NCI-H748 treated with DMSO at 0.1 percent for 48 hours (cell line): ENCODE results near the gene DPF1.
"Not testable (repeated sequence)": the region's sequence is repeated elsewhere in the genome, so short reads cannot be mapped to it uniquely, and the experiment has no call there.

Experiments
- DNase-seq: peaks from one replicate; lab custom pipeline; 2025; lab: John Stamatoyannopoulos, UW

Gene DPF1

DNA sequence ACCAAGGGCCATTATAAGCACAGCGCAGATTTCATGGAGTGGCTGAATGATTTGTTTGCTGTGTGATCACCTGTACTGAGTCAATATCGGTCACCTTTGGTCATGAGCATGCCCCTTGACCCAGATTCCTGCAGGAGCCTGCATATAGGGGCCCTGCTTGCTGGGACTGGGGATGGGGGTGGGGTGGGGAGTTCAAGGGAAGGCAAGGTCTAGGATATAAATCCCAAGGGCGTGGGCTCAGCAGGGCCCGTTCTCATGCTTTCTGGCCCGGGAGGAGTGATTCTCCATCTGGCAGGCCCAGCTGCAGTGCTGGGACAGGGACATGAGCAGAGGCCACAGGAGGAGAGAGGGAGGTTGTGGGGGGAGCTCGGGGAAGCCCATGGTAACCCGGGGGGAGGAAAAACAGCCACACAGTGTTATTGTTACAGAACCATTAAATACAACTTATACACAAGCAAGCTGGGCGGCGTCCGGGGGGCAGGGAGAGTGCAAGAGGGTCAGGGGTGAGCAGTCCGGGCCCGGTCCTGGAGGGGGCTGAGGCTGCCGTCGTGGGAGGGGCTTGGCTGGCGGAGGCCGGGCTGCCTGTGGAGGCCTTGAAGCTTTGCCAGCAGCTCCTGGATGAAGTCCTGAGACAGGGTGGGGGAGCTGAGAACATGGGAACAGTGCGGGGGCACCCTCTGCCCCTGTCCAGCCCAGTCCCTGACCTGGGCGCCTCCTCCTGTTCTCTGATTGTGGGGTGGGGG is 27.0 kb upstream of the DPF1 start:
- no peak for DNase-seq

DNA sequence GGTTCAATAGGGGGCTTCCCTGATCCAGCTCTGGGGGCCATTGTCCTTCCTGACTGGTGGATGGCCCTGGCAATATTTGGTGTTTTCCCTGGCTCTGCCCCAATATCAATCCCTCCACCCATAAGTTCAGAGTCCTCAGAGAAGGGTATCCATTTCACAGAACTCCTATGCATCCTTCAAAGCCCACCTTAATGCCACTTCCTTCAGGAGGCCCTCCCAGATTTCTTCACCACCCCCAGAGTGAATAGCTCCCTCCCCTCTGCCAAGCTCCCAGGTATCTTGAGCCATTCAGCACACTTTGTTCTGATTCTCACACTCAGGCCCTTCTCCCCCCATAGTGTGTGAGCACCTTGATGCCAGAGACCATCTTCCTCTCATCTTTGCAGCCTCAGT is 26.4 kb upstream of the DPF1 start:
- DNase-seq = no peak

DNA sequence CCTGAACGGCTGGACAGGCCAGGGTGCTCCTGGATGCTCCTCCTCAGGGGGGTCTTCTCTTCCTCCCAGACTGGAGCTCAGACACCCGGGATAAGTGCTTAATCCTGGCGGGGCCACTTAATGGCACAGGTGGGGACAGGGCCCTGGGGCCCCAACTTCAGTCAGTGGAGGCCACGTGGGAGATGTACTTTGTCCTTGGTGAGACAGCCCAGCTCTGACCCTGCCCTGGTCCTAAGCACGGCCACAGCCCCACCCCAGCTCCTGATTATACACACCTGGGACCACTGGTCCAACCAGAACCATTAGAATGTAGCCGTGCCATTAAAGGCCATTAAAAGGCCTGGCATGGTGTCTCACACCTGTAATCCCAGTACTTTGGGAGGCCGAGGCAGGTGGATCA is 24.4 kb upstream of the DPF1 start:
- DNase-seq = no peak

DNA sequence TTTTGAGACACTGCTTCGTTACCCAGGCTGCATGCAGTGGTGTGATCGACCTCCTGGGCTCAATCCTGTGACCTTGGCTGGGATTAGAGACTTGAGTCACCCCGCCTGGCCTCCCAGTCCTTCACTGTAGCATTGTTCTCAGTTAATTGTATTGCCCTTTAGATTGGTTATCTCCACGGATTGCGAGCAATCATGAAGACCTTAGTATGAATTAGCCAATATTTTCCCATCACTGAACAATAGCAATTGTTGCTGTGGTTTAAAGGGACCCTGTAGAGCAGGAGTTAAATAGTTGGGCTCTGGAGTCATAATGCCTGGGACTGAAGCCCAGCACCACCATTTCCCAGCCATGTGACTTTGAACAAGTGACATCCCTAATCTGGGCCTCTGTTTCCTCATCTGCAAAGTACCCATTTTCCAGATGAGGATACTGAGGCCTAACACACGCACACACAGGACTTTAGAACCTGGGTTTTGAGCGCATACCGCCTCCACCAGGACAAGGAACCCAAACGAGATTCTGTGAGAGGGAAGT is 23.8 kb upstream of the DPF1 start:
- DNase-seq = no peak

DNA sequence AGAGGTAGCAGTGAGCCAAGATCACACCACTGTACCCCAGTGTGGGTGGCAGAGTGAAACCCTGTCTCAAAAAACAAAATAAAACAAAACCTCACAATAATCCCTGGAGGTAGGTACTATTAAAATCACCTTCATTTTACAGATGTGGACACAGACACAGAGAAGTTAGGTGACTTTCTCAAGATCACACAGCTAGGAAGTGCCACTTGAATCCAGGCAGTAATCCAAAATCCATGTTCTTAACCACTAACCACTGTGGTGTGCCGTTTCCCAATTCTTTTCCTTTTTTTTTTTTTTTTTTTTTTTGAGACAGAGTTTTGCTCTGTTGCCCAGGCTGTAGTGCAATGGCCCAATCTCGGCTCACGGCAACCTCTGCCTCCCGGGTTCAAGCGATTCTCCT is 23.1 kb upstream of the DPF1 start:
- no peak for DNase-seq

DNA sequence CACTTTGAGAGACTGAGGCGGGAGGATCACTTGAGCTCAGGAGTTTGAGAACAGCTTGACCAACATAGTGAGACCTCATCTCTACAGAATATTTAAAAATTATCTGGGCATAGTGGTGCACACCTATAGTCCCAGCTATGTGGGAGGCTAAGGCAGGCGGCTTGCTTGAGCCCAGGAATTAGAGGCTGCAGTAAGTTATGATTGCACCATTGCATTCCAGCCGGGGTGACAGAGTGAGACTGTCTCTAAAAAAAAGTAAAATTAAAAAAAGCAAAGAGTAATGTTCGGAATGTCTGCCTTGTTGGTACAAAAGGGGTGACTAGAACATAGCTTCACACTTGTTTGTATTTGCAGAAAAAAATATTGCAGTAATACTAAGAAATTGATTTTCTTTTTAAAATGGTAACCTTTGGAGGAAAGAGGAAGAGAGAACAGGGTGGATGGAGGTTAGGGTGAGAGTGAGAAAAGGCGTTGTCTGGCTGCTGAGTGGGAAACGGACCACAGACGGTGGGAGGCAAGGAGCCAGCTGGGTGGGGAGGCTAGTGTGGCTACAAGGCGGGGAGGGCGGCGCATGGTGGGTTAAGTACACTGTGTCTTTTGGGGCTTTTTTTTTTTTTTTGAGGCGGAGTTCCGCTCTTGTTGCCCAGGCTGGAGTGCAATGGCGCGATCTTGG is 21.9 kb upstream of the DPF1 start:
- no peak for DNase-seq

DNA sequence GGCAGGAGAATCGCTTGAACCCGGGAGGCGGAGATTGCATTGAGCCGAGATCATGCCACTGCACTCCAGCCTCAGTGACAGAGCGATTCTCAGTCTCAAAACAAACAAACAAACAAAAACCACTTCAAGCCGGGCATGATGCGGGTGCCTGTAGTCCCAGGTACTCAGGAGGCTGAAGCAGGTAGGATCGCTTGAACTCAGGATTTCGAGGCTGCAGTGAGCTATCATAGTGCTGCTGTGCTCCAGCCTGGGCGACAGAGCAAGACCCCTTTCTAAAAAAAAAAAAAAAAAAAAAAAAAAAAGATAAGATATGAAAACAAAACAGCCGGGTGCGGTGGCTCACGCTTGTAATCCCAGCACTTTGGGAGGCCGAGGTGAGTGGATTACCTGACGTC is 19.3 kb upstream of the DPF1 start:
- DNase-seq = no peak

DNA sequence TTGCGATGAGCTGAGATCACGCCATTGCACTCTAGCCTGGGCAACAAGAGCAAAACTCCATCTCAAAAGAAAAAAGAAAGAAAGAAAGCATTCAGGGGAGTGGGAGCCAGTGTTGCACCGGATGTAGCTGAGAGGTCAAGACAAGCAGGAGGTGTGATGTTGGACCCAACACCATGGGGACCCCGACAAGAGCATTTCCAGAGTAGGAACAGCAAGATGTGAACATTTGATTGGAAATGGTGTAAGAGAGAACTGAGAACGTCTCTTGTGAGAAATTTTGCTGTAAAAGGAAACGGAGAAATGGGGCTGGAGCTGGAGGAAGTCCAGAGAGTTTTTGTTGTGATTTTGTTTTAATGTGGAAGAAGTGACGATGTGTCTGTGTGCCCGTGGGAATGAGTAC is 15.8 kb upstream of the DPF1 start:
- DNase-seq = no peak

DNA sequence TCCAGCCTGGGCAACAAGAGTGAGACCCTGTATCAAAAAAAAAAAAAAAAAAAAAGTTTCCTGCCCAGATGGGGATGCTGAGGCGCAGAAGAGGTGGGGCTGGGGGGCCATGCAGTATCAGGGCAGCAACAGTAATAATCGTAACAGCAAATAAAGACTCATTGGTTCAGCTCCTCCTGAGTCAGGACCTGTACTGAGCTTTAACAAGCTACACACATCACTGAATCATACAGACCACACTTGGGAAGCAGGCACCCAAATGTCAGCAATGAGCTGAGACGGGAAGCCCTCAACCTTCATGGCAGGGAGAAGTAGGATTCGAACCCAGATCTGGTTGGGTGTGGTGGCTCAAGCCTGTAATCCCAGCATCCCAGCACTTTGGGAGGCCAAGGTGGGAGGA is 10.6 kb upstream of the DPF1 start:
- no peak for DNase-seq

DNA sequence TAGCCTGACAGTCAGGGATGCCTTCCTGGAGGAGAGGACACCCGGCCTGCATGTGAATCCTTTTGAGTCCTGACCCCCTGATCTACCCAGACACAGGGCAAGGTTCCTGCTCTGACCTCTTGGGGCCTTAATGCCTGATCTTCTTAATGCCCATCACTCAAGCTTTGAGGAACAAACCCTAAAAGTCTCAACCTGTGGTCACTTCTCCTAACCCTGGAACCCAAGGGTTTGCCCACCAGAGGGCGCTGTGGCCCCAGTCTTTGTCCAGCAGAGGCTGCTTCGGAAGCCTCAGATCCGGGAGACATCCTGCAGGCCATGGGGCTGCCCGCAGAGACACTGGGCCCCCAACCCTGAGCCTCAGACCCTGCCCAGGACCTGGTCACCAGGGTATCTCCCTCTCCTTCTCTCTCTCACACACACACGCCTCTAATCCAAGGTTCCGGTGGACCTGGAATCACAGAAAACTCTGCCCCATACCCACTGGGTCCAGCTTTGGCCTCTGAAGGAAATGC is 9.8 kb upstream of the DPF1 start:
- peak; percentile 58 for DNase-seq

DNA sequence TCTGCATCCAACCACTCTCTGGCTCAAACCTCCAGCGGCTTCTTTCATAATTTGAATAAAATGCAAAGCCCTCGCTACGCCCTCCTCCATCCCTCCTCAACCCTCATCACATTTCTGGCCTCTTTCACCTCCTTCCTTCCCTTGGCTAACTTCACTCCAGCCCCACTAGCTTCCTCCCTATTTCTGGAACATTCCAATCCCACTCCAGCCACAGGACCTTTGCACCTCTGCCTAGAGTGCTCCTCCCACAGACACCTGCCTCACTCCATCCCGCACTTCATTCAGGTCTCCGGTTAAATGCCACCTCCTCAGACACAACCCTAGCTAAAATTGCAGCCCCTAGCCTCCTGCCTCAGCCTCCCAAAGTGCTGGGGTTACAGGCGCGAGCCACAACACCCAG is 7.9 kb upstream of the DPF1 start:
- DNase-seq = no peak

DNA sequence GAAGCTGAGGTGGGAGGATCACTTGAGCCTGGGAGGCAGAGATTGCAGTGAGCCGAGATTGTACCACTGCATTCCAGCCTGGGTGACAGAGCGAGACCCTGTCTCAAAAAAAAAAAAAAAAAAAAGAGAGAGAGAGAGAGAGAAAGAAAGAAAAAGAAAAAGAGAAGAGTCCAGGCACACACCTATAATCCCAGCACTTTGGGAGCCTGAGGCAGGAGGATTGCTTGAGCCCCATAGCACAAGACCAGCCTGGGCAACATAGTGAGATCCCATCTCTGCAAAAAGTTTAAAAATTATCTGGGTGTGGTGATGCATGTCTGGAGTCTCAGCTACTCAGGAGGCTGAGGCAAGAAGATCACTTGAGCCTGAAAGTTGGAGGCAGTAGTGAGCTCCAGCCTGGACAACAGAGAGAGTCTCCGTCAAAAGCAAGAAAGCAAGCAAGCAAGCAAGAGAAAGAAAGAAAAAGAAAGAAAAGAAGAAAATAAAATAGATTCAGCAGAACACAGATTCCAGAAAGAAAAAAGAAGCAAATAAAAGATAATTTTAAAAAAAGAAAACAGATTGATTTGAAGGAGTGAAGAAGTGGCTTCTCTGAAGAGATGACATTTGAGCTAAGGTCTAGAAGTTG is 6.6 kb upstream of the DPF1 start:
- not testable (repeated sequence) for DNase-seq

DNA sequence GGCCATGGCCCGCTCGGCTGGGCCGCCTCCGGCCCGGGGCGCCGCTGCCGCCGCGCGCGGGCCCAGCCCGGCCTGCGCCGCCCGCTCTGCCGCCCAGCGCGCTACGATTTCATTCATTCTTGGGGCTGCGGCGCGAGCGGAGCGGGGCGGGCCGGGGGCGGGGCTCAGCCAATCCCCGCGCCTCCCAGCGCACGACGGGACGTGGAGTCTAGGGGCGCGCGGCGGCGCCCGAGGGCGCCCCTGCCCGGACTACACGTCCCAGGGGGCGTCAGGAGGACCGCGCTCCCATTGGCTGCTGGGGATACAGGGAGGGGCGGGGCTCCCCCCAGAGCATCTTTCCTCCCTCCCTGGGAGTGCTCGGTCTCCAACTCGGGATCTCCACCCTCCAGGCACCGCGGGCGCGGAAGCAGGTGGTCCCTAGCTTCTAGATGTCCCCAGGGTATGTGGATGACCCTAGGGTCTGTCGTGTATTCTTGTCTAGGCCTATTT is 5.6 kb upstream of the DPF1 start:
- DNase-seq = peak; percentile 88

DNA sequence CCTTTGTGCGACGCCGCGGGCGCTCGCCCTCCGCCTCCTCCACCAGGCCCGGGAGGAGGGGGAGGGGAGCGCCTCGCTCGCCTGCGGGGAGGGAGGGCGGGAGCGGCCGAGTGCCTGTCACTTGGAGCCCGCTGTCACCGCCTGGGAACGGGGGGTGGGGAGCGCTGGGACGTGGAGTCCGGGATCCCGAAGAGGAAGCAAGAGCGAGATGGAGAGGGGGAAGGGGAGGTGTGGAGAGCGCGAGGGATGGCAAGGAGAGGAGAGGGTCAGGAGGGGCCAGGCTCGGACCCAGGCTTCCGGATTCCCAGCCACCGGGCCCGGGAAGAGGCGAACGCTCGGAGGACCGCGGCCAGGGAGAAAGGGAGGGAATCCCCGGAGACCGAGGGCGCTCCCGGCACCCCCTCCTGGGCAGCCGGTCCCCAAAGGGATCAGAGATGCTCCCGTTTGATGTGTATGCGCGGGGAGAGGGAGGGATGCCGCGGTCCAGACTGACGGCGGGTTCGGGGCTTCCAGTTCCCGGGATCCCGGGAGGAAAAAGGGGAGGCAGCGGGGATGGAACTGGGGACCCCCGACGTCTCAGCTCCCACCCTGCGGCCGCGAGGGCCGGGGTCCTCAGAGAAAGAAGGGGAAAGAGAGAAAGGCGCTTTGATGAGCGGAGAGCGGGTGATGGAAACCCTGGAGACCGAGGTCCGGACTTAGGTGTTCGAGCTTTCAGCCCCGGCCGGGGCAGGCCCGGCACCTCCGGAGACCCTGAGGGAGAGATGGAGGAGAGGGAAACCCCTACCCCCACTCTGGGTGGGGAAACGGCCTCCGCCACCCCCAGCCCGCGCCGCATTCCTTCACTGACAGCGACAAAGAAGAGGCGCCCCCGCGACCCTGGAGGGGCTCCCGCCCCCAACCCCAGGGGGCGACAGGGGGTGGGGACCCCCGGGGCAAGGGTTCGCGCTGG is 4.7 kb upstream of the DPF1 start:
- peak; percentile 17 for DNase-seq

DNA sequence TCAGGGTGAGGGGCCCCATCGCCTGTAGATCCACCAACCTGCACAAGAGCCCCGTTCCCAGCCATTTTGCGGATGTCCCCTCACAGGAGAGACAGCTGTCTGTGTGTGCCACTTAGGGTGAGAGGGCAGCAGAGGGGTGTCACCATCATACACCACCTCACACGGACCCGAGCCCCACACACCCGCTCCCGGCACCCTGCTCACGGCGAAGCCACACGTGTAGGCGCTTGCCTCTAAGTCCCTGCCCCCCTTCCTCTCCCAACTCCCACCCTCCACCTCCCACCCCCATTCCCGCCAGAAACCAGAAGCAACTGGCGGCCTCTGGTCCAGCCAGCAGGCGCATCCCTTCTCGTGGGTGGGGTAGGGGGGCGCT is 4.0 kb upstream of the DPF1 start:
- no peak for DNase-seq

DNA sequence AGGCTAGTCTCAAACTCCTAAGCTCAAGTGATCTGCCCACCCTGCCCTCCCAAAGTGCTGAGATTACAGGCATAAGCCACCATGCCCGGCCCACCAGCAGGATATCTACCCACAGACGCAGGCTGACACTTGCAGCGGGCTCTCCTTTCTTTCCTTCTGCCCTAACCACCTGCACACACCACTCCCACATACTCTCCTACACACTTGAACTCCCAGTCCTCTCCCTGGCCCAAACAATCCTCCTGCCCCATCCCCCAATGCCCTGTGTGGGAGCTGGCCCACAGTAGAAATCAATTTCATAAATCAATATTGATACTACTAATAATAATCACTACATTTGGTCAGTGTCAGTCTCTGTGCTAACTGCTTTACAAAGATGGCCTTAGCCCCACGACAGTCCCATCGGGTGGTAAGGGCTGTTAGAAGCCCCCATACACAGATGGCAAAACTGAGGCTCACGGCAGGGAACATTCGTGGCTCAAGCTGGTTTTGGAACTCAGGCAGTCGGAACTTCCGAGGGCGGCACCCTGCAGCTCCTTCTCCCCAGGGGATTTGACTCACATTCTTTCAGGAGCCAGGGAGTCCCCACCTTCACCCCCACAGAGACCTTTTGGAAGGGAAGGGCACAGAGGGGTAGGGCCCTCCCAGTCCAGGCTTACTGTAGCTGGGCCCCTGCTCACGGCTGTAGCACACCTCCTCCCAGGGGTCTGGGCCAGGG is 3.4 kb upstream of the DPF1 start:
- DNase-seq = no peak

DNA sequence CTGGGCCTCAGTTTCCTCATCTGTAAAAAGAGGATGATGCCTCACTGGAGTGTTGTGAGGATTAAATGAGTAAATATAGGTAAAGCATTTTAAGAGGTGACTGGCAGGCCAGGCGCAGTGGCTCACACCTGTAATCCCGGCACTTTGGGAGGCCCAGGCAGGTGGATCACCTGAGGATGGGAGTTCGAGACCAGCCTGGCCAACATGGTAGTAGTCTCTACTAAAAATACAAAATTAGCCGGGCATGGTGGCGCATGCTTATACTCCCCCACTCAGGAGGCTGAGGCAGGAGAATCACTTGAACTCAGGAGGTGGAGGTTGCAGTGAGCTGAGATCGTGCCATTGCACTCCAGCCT is 819 bp upstream of the DPF1 start:
- not testable (repeated sequence) for DNase-seq

DNA sequence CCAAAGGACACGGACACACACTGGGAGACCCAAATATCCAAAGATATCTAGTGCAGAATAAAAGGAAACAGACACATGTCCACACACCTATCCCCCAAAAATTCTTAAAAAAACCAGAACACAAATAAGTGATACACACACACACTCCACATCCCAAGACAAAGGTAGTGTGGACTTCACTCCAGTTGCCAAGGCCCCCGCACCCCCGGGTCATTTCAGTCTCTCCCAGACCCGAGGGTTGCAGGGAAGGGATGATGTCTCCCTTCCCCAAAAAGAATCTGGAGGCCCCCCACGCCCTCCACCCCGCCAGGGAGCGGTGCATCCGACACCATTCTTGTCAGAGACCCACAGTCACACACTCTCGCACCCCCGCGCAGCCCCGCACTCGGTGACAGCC is 407 bp downstream of the DPF1 start:
- DNase-seq = no peak

DNA sequence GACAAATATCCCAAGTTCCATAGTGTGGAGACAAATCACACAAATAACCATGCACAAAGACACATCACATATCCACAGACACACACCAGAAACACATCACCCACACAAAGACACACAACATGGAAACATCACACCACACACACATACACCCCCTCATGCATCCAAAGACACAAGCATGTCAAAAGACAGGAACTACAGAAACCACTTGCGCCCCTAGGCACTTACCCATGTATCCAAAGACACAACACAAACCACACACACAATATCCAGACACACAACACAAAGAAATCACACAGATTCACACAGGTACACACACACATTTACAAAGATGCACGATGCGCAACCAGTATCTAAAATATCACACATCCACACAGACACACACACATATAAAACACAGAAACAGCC is 901 bp downstream of the DPF1 start:
- DNase-seq = no peak

DNA sequence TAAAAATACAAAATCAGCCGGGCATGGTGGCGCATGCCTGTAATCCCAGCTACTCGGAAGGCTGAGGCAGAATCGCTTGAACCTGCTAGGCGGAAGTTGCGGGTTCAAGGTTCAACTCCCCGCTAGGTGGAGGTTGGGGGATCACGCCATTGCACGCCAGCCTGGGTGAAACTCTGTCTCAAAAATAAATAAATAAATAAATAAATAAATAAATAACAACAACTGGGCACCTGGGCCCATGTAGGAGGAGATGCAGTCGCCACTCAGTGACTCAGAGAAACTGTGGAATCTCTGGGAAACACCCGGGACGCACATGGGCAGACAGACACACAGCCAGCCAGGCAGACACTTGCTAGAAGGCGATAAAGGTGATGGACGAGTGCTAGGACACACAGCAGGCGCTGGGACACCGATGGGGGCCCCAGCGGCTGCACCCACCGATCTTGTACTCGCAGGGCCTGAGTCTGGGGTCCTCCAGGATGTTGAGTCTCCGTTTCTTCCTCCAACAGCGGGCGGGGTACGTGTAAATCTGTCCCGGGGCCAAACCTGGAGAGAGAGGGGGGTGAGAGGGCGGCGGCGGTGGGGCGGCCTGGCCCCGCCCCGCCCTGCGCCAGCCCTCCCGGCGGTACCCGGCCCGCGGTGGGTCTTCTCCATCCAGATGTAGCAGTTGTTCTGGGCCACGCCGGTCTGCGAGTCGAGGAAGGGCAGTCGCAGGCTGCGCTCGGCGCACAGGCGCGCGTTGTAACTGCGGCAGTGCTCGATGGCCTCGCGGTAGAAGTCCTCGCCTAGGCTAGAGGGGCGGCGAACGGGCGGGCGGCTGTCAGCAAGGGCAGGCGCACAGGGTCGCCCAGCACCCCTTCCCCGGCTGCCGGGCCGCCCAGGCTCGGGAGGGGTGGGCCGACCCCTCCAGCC is 1.8 kb downstream of the DPF1 start:
- DNase-seq = no peak
